Kidney (tissue), 14 donors: ENCODE results near the gene SPHKAP. TPM values are rescaled to one million over a fixed set of nuclear protein-coding genes. Genes with fewer than 3 reads are reported as not detected.

Source experiments
- DNase-seq, 5 donors: peaks; one replicate each; pipeline ENCODE4 v3.0.0-alpha.2; 2013 to 2020
- FAIRE-seq: peaks from 2 replicates; lab custom pipeline; 2012; peaks lifted over from hg19 to GRCh38; lab: Jason Lieb, UNC
- H3K27ac ChIP-seq, 2 donors: one replicate each; pipeline ENCODE4 v1.7.0; 2013; ENCODE audit warnings: low read depth in 2 of 2, low read length in 2 of 2, inconsistent platforms in 1 of 2
- H3K27me3 ChIP-seq: one replicate; pipeline ENCODE4 v1.7.1; 2013; ENCODE audit warnings: low read length, inconsistent platforms; ENCODE audit not compliant: control insufficient read depth, insufficient read depth
- H3K36me3 ChIP-seq, 3 donors: one replicate each; pipeline versions ENCODE4 v1.7.0 to v1.7.1; 2013; ENCODE audit warnings: low read length in 3 of 3, control low read depth in 1 of 3, inconsistent platforms in 1 of 3; ENCODE audit not compliant: insufficient read depth in 3 of 3, control insufficient read depth in 2 of 3
- H3K4me1 ChIP-seq, 3 donors: one replicate each; pipeline versions ENCODE4 v1.7.0 to v1.7.1; 2013; ENCODE audit warnings: low read length in 3 of 3, inconsistent platforms in 1 of 3, low read depth in 1 of 3; ENCODE audit not compliant: control insufficient read depth in 2 of 3, insufficient read depth in 2 of 3
- H3K4me3 ChIP-seq, 3 donors: one replicate each; pipeline versions ENCODE4 v1.7.0 to v1.8.1; 2013; ENCODE audit warnings: low read length in 3 of 3, control low read depth in 1 of 3, inconsistent platforms in 1 of 3
- H3K9ac ChIP-seq, 3 donors: one replicate each; pipeline versions ENCODE4 v1.7.0 to v1.7.1; 2013; ENCODE audit warnings: low read length in 3 of 3, control low read depth in 1 of 3, inconsistent platforms in 1 of 3
- H3K9me3 ChIP-seq, 3 donors: one replicate each; pipeline versions ENCODE4 v1.7.0 to v1.7.1; 2013; ENCODE audit warnings: low read length in 3 of 3, control low read depth in 1 of 3, inconsistent platforms in 1 of 3; ENCODE audit not compliant: control insufficient read depth in 2 of 3, insufficient read depth in 1 of 3
- intact Hi-C: fragments of 100-400 bp; cut with DNase I; formaldehyde crosslinking; loops from one replicate; pipeline ENCODE4 v1.11.1; 2022
- polyA plus RNA-seq: library from polyadenylated mRNA; stranded (reverse); fragments of 350-450 nt; fragmentation: Illumina TruSeq; extraction: RNeasy Lipid Tissue Mini Kit (QIAGEN cat#74804); gene quantifications from one replicate; pipeline ENCODE4 v1.2.3, GENCODE V29; 2014; ENCODE audit warnings: low read depth, low replicate concordance; ENCODE audit not compliant: insufficient read depth
- total RNA-seq: library from RNA; stranded (reverse); fragmentation: NEBNext Ultra II Directional; extraction: Animal tissue kit (Norgen Biotek cat#: 25700); gene quantifications from one replicate; pipeline ENCODE4 v1.2.1, GENCODE V29; 2021
- TF ChIP-seq, protein P1 (sequence below): IDR thresholded peaks from 3 replicates; pipeline ENCODE4 v1.5.1; 2012; ENCODE audit warnings: mild to moderate bottlenecking, moderate library complexity, borderline replicate concordance; ENCODE audit not compliant: insufficient read depth; ENCODE audit errors: extremely low read depth
- donor health status: control.
- donor health status: control.
- donor health status: control.
- donor health status: control.
- donor health status: control.
- donor health status: DM: yes; HTN: yes; CAD: no.
- donor health status: Normal renal cell carcinoma (clear cell type).

The SPHKAP gene
- total and polyA plus RNA-seq, 2 donors from 2014 or later: 0.03 TPM; not detected in 1

DNA sequence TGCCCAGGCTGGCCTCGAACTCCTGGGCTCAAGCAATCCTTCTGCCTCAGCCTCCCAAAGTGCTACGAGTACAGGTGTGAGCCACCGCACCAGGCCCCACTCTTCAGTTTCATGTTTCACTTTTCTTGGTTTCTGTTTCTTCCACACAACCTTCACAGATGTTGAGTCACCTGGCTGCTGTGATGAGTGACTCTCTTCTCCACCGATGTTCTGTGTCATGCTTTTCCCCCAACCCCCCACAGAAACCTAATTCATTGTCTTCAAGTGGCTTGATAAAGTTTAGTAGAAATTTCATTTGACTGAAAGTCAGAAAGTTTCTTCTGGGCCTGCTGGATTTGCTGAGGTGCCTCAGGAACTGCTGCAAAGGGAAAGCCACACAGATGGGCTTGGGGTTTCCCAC lies 78.5 kb downstream of the SPHKAP start:
- Histone ChIP-seq H3K27me3 (no peaks in the 10 kb centered on the region), H3K4me1 (no peaks in the 10 kb centered on the region), H3K36me3 (no peaks in the 10 kb centered on the region), H3K4me3 (no peak overlapping the region), H3K27ac (no peak overlapping the region), H3K9me3 (peaks cover 0 to 4% (median 0%) of the 10 kb centered on the region in 3 donors), H3K9ac (no peak overlapping the region)
- DNase-seq: no peak
- no peak for FAIRE-seq
- TF ChIP-seq, protein P1, sequence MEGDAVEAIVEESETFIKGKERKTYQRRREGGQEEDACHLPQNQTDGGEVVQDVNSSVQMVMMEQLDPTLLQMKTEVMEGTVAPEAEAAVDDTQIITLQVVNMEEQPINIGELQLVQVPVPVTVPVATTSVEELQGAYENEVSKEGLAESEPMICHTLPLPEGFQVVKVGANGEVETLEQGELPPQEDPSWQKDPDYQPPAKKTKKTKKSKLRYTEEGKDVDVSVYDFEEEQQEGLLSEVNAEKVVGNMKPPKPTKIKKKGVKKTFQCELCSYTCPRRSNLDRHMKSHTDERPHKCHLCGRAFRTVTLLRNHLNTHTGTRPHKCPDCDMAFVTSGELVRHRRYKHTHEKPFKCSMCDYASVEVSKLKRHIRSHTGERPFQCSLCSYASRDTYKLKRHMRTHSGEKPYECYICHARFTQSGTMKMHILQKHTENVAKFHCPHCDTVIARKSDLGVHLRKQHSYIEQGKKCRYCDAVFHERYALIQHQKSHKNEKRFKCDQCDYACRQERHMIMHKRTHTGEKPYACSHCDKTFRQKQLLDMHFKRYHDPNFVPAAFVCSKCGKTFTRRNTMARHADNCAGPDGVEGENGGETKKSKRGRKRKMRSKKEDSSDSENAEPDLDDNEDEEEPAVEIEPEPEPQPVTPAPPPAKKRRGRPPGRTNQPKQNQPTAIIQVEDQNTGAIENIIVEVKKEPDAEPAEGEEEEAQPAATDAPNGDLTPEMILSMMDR: no peak
- intact Hi-C loops: no loop called here

DNA sequence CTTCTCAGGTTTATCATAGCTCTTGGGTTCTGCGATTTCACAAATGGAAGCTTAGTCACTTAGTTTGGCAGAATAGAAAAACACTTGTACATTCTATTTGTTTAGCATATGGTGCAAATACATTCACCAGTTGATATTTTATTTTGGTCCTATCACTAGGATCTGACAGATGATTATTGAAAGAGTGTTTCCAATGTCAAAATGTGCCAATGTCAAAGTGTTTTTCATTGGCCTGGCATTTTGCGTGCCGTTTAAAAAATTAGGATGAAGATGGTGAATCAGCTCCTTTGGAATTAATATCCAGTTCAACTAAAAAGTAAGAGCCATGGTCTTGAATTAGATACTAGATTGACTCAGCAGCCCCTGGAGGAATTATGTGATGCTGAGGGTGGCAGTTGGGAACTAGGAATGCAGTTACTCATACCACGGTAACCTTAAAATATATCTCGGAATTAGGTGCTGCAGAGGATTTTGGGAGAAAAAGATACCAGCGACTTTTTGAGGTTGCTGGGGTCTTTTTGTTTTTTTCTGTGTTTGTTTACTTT lies 87.0 kb downstream of the SPHKAP start:
- intact Hi-C loops: no loop called here
- Histone ChIP-seq H3K4me3 (no peak overlapping the region), H3K27me3 (no peaks in the 10 kb centered on the region), H3K9ac (no peak overlapping the region), H3K36me3 (no peaks in the 10 kb centered on the region), H3K27ac (no peak overlapping the region), H3K4me1 (no peaks in the 10 kb centered on the region), H3K9me3 (peaks cover 0 to 10% (median 0%) of the 10 kb centered on the region in 3 donors)
- DNase-seq: no peak
- no peak for FAIRE-seq
- TF ChIP-seq, protein P1: no peak

DNA sequence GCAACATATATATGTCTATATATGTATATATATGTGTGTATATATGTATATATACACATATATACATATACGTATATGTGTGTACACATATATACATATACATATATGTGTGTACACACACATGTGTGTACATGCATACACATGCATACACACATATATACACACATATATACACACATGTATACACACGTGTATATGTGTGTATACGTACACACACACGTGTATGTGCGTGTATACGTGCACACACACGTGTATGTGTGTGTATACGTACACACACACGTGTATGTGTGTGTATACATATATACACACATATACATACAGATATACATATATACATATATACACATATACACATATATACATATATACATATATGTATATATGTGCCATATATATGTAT lies 89.4 kb downstream of the SPHKAP start:
- no peak overlapping the region for H3K4me3 ChIP-seq
- intact Hi-C loops: no loop called here
- no peak overlapping the region for H3K27ac ChIP-seq
- no peak overlapping the region for H3K9ac ChIP-seq
- TF ChIP-seq, protein P1: no peak
- no peaks in the 10 kb centered on the region for H3K27me3 ChIP-seq
- DNase-seq: no peak
- H3K9me3 ChIP-seq: peaks cover 0 to 9% (median 0%) of the 10 kb centered on the region in 3 donors
- no peak for FAIRE-seq
- H3K36me3 ChIP-seq: no peaks in the 10 kb centered on the region
- H3K4me1 ChIP-seq: no peaks in the 10 kb centered on the region

DNA sequence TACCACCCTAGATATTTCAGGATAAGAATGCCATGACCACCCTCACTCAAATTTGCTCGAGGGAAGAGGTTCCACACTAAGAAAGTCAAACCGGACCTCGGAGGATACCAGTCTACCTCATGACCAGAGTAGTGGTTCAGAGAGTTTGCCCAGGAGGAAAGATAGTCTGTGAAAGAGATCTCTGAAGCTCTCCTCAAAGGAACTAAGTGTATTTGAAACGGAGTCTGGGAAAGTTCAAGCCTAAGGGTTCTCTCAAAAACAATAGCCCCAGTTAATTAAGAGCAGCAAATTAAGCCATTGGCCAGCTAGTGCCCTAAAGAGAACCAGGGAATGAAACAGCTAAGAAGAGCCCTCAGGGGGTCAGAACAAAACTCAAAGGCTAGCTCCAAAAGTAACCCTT lies 94.9 kb downstream of the SPHKAP start:
- Histone ChIP-seq H3K9me3 (peaks cover 0 to 9% (median 0%) of the 10 kb centered on the region in 3 donors), H3K4me3 (no peak overlapping the region), H3K36me3 (no peaks in the 10 kb centered on the region), H3K27me3 (no peaks in the 10 kb centered on the region), H3K9ac (no peak overlapping the region), H3K4me1 (no peaks in the 10 kb centered on the region), H3K27ac (no peak overlapping the region)
- TF ChIP-seq, protein P1: no peak
- FAIRE-seq (no peak), DNase-seq (no peak)
- intact Hi-C loops: no loop called here
